Measurements from ENCODE around the gene FBXO31.

GRCh38 chr16:87418216-87418615 is 34.6 kb upstream of the FBXO31 start:
- TF ChIP-seq CTCF (IDR thresholded peaks at IDR 0.05), result no peak
- TF ChIP-seq EZH2 (IDR thresholded peaks at IDR 0.05; ENCODE audit: borderline replicate concordance, insufficient read depth, low read depth, low read length, poor library complexity, severe bottlenecking), result no peak
